Effector CD8-positive, alpha-beta T cell (primary cell): ENCODE data around the gene DNAH17.

Experiments
- DNase-seq: peaks from one replicate; lab custom pipeline; 2025; lab: John Stamatoyannopoulos, UW

DNAH17 gene

GRCh38 chr17:78575340-78575739 is 1.9 kb downstream of the DNAH17 start:
- no peak for DNase-seq

GRCh38 chr17:78573955-78574354 is 3.2 kb downstream of the DNAH17 start:
- no peak for DNase-seq

- DNase-seq: no peak
Observed at GRCh38 chr17:78572239-78573205, 4.7 kb downstream of the DNAH17 start.

GRCh38 chr17:78571329-78571728 is 5.9 kb downstream of the DNAH17 start:
- DNase-seq: no peak

- no peak for DNase-seq
Observed at GRCh38 chr17:78568494-78569115, 8.6 kb downstream of the DNAH17 start.

GRCh38 chr17:78567991-78568390 is 9.2 kb downstream of the DNAH17 start:
- DNase-seq: no peak

GRCh38 chr17:78566947-78567346 is 10.2 kb downstream of the DNAH17 start:
- DNase-seq: no peak

GRCh38 chr17:78563189-78564145 is 13.7 kb downstream of the DNAH17 start:
- DNase-seq: no peak

GRCh38 chr17:78562734-78563133 is 14.5 kb downstream of the DNAH17 start:
- DNase-seq: no peak

GRCh38 chr17:78561166-78561565 is 16.0 kb downstream of the DNAH17 start:
- no peak for DNase-seq

GRCh38 chr17:78560731-78561130 is 16.5 kb downstream of the DNAH17 start:
- no peak for DNase-seq

GRCh38 chr17:78559749-78560368 is 17.3 kb downstream of the DNAH17 start:
- no peak for DNase-seq

GRCh38 chr17:78558989-78559388 is 18.2 kb downstream of the DNAH17 start:
- DNase-seq: no peak

- no peak for DNase-seq
Observed at GRCh38 chr17:78558181-78558850, 18.9 kb downstream of the DNAH17 start.

GRCh38 chr17:78557598-78558039 is 19.6 kb downstream of the DNAH17 start:
- no peak for DNase-seq

- DNase-seq: no peak
Observed at GRCh38 chr17:78556812-78557211, 20.4 kb downstream of the DNAH17 start.

- no peak for DNase-seq
Observed at GRCh38 chr17:78555746-78556401, 21.3 kb downstream of the DNAH17 start.

- DNase-seq: no peak
Observed at GRCh38 chr17:78550464-78550863, 26.7 kb downstream of the DNAH17 start.

GRCh38 chr17:78548725-78549124 is 28.5 kb downstream of the DNAH17 start:
- no peak for DNase-seq

GRCh38 chr17:78547035-78547434 is 30.2 kb downstream of the DNAH17 start:
- no peak for DNase-seq
